Nephron progenitor cell (in vitro differentiated cells): ENCODE data around the gene PTGIR.

ENCODE experiments used
- DNase-seq: peaks from one replicate; pipeline ENCODE4 v3.0.0; 2021
- H3K27ac Mint-ChIP-seq: 2 replicates; pipeline ENCODE4 v1.8.0; 2021; ENCODE audit warnings: mild to moderate bottlenecking, moderate library complexity, mixed read lengths
- H3K27me3 Mint-ChIP-seq: 2 replicates; pipeline ENCODE4 v1.8.0; 2021; ENCODE audit warnings: mild to moderate bottlenecking, low read depth, mixed read lengths; ENCODE audit not compliant: poor library complexity
- H3K36me3 Mint-ChIP-seq: 2 replicates; pipeline ENCODE4 v1.8.0; 2021; ENCODE audit warnings: low read depth, mixed read lengths
- H3K4me1 Mint-ChIP-seq: 2 replicates; pipeline ENCODE4 v1.8.0; 2021; ENCODE audit warnings: mixed read lengths
- H3K4me3 Mint-ChIP-seq: 2 replicates; pipeline ENCODE4 v1.8.0; 2021; ENCODE audit warnings: mild to moderate bottlenecking, moderate library complexity, mixed read lengths
- H3K9me3 Mint-ChIP-seq: 2 replicates; pipeline ENCODE4 v1.8.0; 2021; ENCODE audit warnings: mild to moderate bottlenecking, moderate library complexity, mixed read lengths
- CTCF ChIP-seq: fragments of 200-600 bp; sonication (generic); IDR thresholded peaks from 2 replicates; pipeline ENCODE4 v1.5.0; 2021; ENCODE audit warnings: antibody characterized with exemption

The PTGIR gene

GRCh38 chr19:46607448-46607841 lies 17.4 kb downstream of the PTGIR start:
- H3K27ac Mint-ChIP-seq: peak overlapping the region; percentile 71

DNA sequence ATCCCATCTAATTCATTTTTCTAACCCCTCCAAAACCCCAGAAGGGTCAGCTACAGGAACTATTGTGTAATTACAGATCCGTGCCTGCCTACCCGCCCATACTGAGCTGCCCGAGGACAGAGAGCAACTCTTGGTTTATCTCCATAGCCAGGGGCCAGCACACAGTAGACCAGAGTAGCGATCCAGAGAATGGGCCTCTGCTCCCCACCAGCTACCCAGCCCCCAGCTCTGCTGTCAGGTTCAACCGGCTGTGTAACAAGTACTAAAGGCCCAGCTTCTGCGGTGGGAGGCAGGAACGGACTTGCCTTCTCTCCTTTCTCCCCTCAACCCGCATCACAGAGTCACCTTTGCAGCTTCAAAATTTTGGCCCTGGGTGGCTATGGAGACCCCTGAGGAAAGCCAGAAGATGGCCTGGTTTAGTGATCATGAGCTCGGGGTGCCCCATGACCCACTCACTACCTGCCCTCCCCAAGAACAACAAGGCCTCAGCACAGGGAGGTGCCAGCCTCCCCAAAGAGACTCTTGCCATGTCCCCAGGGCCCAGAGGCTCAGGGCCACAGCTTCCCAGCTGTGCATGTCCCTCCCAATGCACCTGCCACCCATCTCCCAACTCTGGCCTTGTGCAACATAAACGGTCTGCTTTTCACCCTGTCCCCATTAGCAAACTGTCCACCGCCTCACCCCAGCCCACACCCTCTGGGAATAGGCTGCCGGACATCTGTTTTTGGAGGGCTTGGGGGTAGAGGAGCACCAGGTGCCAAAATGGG lies 18.0 kb downstream of the PTGIR start:
- H3K36me3 Mint-ChIP-seq: peaks cover 23% of the 10 kb centered on the region
- no peak overlapping the region for H3K4me3 Mint-ChIP-seq
- H3K4me1 Mint-ChIP-seq: peaks cover 57% of the 10 kb centered on the region
- peak overlapping the region; percentile 17 for H3K27ac Mint-ChIP-seq
- no peaks in the 10 kb centered on the region for H3K27me3 Mint-ChIP-seq
- no peaks in the 10 kb centered on the region for H3K9me3 Mint-ChIP-seq
- no peak for DNase-seq
- TF ChIP-seq CTCF: no peak

More at GRCh38 chr19:46607448-46607841, 17.4 kb downstream of the PTGIR start:
- no peak for DNase-seq
- TF ChIP-seq CTCF: no peak
- H3K4me3 Mint-ChIP-seq: no peak overlapping the region
- peaks cover 23% of the 10 kb centered on the region for H3K36me3 Mint-ChIP-seq
- peaks cover 51% of the 10 kb centered on the region for H3K4me1 Mint-ChIP-seq
- no peaks in the 10 kb centered on the region for H3K9me3 Mint-ChIP-seq
- H3K27me3 Mint-ChIP-seq: no peaks in the 10 kb centered on the region

DNA sequence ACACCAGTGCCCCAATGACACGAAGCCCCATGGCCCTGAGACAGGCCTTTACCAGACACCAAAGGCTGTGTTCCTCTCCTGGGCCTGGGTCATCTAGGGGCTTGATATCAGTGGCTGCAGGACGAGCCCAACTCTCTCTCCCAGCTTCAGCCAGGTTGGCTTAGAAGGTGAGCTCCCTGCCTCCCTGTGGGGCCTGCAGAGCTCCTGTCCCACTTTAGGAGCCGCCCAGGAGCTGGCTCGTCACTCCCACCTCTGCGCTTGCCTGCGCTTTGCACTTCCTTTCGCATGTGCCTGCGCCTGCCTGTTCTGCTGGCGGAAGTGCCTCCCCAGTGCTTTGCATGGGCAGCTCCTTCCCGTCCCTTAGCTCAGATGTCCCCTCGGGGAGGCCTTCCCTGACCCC lies 18.9 kb downstream of the PTGIR start:
- Mint-ChIP-seq H3K4me1 (peaks cover 58% of the 10 kb centered on the region), H3K4me3 (no peak overlapping the region), H3K36me3 (peaks cover 23% of the 10 kb centered on the region), H3K27me3 (no peaks in the 10 kb centered on the region), H3K9me3 (no peaks in the 10 kb centered on the region), H3K27ac (peak overlapping the region; percentile 17)
- DNase-seq: no peak
- TF ChIP-seq CTCF: no peak

DNA sequence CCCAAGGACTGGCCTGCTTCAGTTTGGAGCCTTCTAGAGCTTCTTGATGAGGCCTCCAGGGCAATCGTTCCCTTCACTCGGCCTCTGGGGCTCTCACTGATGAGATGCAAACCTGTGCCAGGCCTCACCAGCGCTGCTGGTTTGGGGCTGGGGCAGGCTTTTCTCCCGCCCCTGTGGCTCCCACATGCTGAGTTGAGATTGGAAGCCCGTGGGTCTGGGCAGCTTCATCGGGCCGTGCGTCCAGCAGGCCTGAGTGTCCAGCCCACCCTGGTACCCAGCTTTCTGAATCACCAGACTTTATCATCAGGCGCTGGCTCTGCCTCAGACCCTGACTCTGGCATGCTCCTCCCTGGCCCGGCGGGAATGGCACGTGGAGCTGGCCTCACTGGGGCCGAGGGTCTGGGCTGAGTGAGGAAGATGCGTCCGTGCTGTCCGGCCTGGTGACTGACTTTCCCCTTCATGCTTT lies 19.5 kb downstream of the PTGIR start:
- Mint-ChIP-seq H3K4me3 (no peak overlapping the region), H3K27ac (no peak overlapping the region), H3K9me3 (peaks cover 4% of the 10 kb centered on the region), H3K36me3 (peaks cover 23% of the 10 kb centered on the region), H3K4me1 (peaks cover 58% of the 10 kb centered on the region), H3K27me3 (no peaks in the 10 kb centered on the region)
- no peak for TF ChIP-seq CTCF
- DNase-seq: no peak

DNA sequence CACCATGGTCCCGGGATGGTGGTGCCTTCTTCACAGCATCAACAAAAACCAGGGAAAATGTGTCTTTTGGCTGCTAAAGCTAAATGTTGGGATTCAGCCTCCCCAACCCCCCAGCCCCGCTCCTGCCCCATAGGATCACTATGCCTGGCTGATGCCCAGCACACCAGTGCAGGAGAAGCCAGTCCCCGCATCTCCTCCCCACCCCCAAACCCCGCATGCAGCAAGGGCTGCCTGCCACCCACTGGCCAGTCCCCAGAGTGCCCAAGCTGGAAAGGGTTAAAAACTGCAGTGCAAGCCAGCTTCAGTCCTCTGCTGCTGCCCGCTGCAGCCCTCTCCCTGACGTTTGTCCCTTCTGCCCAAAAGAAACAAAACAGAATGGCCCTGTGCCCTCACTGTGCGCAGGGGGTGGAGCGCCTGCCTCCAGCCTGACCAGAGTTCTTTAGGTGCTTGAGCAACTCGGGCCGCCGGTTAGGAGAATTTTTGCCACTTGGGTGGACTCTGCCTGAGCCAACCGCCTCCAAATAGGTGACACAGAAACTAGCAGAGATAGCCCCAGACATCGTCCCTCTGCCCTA lies 20.0 kb downstream of the PTGIR start:
- Mint-ChIP-seq H3K27ac (no peak overlapping the region), H3K36me3 (peaks cover 24% of the 10 kb centered on the region), H3K27me3 (no peaks in the 10 kb centered on the region), H3K9me3 (peaks cover 9% of the 10 kb centered on the region), H3K4me1 (peaks cover 54% of the 10 kb centered on the region), H3K4me3 (no peak overlapping the region)
- no peak for DNase-seq
- no peak for TF ChIP-seq CTCF
